Sciatic nerve (tissue), 2 donors: ENCODE results near the gene SRGAP3. TPM values are rescaled to one million over a fixed set of nuclear protein-coding genes. Genes with fewer than 3 reads are reported as not detected.
A peak's percentile ranks its signal among the peaks of the same experiment; 100 is the strongest.

ENCODE experiments used
- ATAC-seq: fragments of 200-7000 bp; cut with Tn5 transposase; one replicate; pipeline ENCODE4 v1.9.1; 2020; ENCODE audit warnings: mild to moderate bottlenecking, moderate library complexity
- DNase-seq: peaks from one replicate; pipeline ENCODE4 v3.0.0-alpha.2; 2020; ENCODE audit warnings: low spot score
- intact Hi-C: fragments of 100-400 bp; cut with DNase I; formaldehyde crosslinking; loops from one replicate; pipeline ENCODE4 v1.14.2; 2022
- total RNA-seq: library from RNA; stranded (reverse); fragmentation: NEBNext Ultra II Directional; extraction: Animal tissue kit (Norgen Biotek cat#: 25700); gene quantifications from one replicate; pipeline ENCODE4 v1.2.1, GENCODE V29; 2021
- donor health status: DM: no; HTN: no; CAD: no.
- donor health status: DM: no; HTN: no; CAD: no.

The SRGAP3 gene
- total RNA-seq, 1 donor from 2014 or later: 14.4 TPM

- ATAC-seq: no peak
These were observed 18.0 kb downstream of the SRGAP3 start for GRCh38 chr3:9231471-9231870.

GRCh38 chr3:9231006-9231405 lies 18.4 kb downstream of the SRGAP3 start:
- ATAC-seq (no peak), DNase-seq (no peak)
- intact Hi-C loops: no loop called here

More at GRCh38 chr3:9231471-9231870, 18.0 kb downstream of the SRGAP3 start:
- DNase-seq: no peak
- intact Hi-C loops: no loop called here

- no peak for DNase-seq
- intact Hi-C loops: no loop called here
- no peak for ATAC-seq
These were observed 18.9 kb downstream of the SRGAP3 start for GRCh38 chr3:9230596-9230995.

- ATAC-seq (no peak), DNase-seq (no peak)
- intact Hi-C loops: no loop called here
These were observed 19.6 kb downstream of the SRGAP3 start for GRCh38 chr3:9229879-9230278.

GRCh38 chr3:9229325-9229724 lies 20.1 kb downstream of the SRGAP3 start:
- ATAC-seq (no peak), DNase-seq (no peak)
- intact Hi-C loops: no loop called here

- DNase-seq (no peak), ATAC-seq (peak; percentile 28)
- intact Hi-C loops: no loop called here
These were observed 23.1 kb downstream of the SRGAP3 start for GRCh38 chr3:9226326-9226725.

GRCh38 chr3:9225268-9225667 lies 24.2 kb downstream of the SRGAP3 start:
- ATAC-seq (no peak), DNase-seq (no peak)
- intact Hi-C loops: no loop called here

GRCh38 chr3:9224490-9224889 lies 25.0 kb downstream of the SRGAP3 start:
- ATAC-seq: no peak

GRCh38 chr3:9223672-9224071 lies 25.8 kb downstream of the SRGAP3 start:
- intact Hi-C loops: no loop called here
- ATAC-seq: no peak
- DNase-seq: no peak

More at GRCh38 chr3:9224490-9224889, 25.0 kb downstream of the SRGAP3 start:
- no peak for DNase-seq
- intact Hi-C loops: no loop called here

- intact Hi-C loops: no loop called here
- no peak for ATAC-seq
These were observed 26.3 kb downstream of the SRGAP3 start for GRCh38 chr3:9222956-9223639.

GRCh38 chr3:9222049-9222448 lies 27.4 kb downstream of the SRGAP3 start:
- DNase-seq: no peak
- ATAC-seq: no peak
- intact Hi-C loops: no loop called here

More at GRCh38 chr3:9222956-9223639, 26.3 kb downstream of the SRGAP3 start:
- DNase-seq: no peak

- ATAC-seq (no peak), DNase-seq (no peak)
- intact Hi-C loops: no loop called here
These were observed 31.0 kb downstream of the SRGAP3 start for GRCh38 chr3:9218514-9218846.

- DNase-seq: no peak
- ATAC-seq: no peak
- intact Hi-C loops: no loop called here
These were observed 31.5 kb downstream of the SRGAP3 start for GRCh38 chr3:9217784-9218513.

- intact Hi-C loops: no loop called here
- ATAC-seq (peak; percentile 67), DNase-seq (no peak)
These were observed 32.7 kb downstream of the SRGAP3 start for GRCh38 chr3:9216736-9217135.

GRCh38 chr3:9214599-9214998 lies 34.8 kb downstream of the SRGAP3 start:
- ATAC-seq (peak; percentile 81), DNase-seq (no peak)
- intact Hi-C loops: no loop called here

GRCh38 chr3:9214185-9214584 lies 35.3 kb downstream of the SRGAP3 start:
- DNase-seq: no peak
- intact Hi-C loops: no loop called here

GRCh38 chr3:9213019-9213634 lies 36.3 kb downstream of the SRGAP3 start:
- DNase-seq (no peak), ATAC-seq (no peak)
- intact Hi-C loops: no loop called here

More at GRCh38 chr3:9214185-9214584, 35.3 kb downstream of the SRGAP3 start:
- no peak for ATAC-seq

- intact Hi-C loops: no loop called here
- no peak for DNase-seq
- no peak for ATAC-seq
These were observed 38.1 kb downstream of the SRGAP3 start for GRCh38 chr3:9211155-9211950.

- intact Hi-C loops: no loop called here
- DNase-seq: no peak
- ATAC-seq: no peak
These were observed 39.7 kb downstream of the SRGAP3 start for GRCh38 chr3:9209777-9210176.
